ENCODE data around the gene SFTPA1. TPM values are rescaled to one million over a fixed set of nuclear protein-coding genes. Genes with fewer than 3 reads are reported as not detected.

SFTPA1 gene
- total RNA-seq, 2 experiments from 2014 or later, result not detected

Other genes with a start within 250 kb of the SFTPA1 start
- 1 to 10 TPM; 1.7 to 1.8 TPM for gene ZCCHC24, start 165.3 kb upstream of the SFTPA1 start, total RNA-seq
- under 1 TPM; 0.53 to 0.83 TPM for gene EIF5AL1, start 98.4 kb upstream of the SFTPA1 start, total RNA-seq
- gene SFTPA2, start 50.5 kb upstream of the SFTPA1 start, total RNA-seq, result not detected
- 1 to 10 TPM in 1 of 2 experiments, under 1 TPM in 1; 0.87 to 1.4 TPM for gene NUTM2B, start 92.3 kb downstream of the SFTPA1 start, total RNA-seq
- under 1 TPM; 0.11 to 0.13 TPM for gene NUTM2E, start 215.8 kb downstream of the SFTPA1 start, total RNA-seq

Data from activated CD8-positive, alpha-beta T cell treated with anti-CD3 and anti-CD28 coated beads, Interleukin-2, amount 10 ng/mL, durations not matched to agents 7 days and 5 days (primary cell).